Uterus (tissue), 2 donors: Measurements from ENCODE around the gene CSNK1E.

Experiments
- CTCF ChIP-seq, 4 experiments: fragments of 200-600 bp in 2 of 4; fragments of 450-650 bp in 2 of 4; sonication (generic) in 2 of 4; IDR thresholded peaks; one replicate each; pipeline ENCODE4 v1.5.1; 2016 to 2019; ENCODE audit warnings: antibody characterized with exemption in 4 of 4, mild to moderate bottlenecking in 2 of 4, moderate library complexity in 1 of 4
- POLR2A ChIP-seq, 2 donors: fragments of 450-650 bp; IDR thresholded peaks; one replicate each; pipeline ENCODE4 v1.6.1; 2016; ENCODE audit warnings: antibody characterized with exemption in 2 of 2, mild to moderate bottlenecking in 1 of 2, moderate library complexity in 1 of 2

DNA sequence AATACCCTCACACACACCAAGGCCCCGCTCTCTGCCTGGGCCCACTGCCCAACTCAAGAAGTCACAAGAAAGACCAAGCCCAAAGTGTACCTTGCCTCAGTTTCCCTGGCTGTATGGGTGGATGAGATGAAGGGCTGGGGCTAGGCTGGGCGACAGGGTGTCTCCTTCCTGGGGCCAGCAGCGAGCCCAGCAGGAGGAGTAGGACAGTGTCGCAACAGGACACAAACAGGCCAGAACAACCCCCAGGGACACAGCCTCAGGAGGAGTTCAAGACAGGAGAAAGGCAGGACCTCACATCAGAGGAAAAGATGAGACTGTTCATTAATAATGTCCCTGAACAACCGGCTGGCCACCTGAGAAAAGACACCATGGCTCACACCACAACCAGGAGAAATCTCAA lies 13.3 kb downstream of the CSNK1E start:
- no peak for TF ChIP-seq CTCF (IDR thresholded peaks at IDR 0.05)
- TF ChIP-seq POLR2A (IDR thresholded peaks at IDR 0.05) = no peak
